Pancreas (tissue), 10 donors: ENCODE data around the gene ITGB8. TPM values are rescaled to one million over a fixed set of nuclear protein-coding genes. Genes with fewer than 3 reads are reported as not detected.

Source experiments
- ATAC-seq, 4 donors: fragments of 200-7000 bp; cut with Tn5 transposase; one replicate each; pipeline versions ENCODE4 v1.8.0 to v1.9.1; 2020; ENCODE audit warnings: mild to moderate bottlenecking in 4 of 4, moderate library complexity in 4 of 4
- DNase-seq, 6 donors: peaks; one replicate each; pipeline ENCODE4 v3.0.0-alpha.2; 2020
- FAIRE-seq: peaks from 2 replicates; lab custom pipeline; 2012; peaks lifted over from hg19 to GRCh38; lab: Jason Lieb, UNC
- H3K27ac ChIP-seq, 4 donors: fragments of 200-600 bp; sonication (generic); 1 replicate in 3 of 4; 2 replicates in 1 of 4; pipeline versions ENCODE4 v1.5.0 to v1.8.0; 2020
- H3K27me3 ChIP-seq, 4 donors: fragments of 200-600 bp; one replicate each; pipeline ENCODE4 v1.8.0; 2021
- H3K36me3 ChIP-seq, 3 donors: fragments of 200-600 bp; sonication (generic) in 1 of 3; one replicate each; pipeline versions ENCODE4 v1.5.0 to v1.8.0; 2020 to 2021
- H3K4me1 ChIP-seq, 3 donors: fragments of 200-600 bp; one replicate each; pipeline ENCODE4 v1.8.0; 2021
- H3K4me3 ChIP-seq, 4 donors: fragments of 200-600 bp; sonication (generic) in 2 of 4; one replicate each; pipeline versions ENCODE4 v1.5.0 to v1.8.0; 2020 to 2021
- H3K9me3 ChIP-seq, 4 donors: fragments of 200-600 bp; one replicate each; pipeline ENCODE4 v1.8.0; 2021
- CTCF ChIP-seq, 4 donors: fragments of 200-600 bp; sonication (generic) in 3 of 4; IDR thresholded peaks; one replicate each; pipeline versions ENCODE4 v1.5.0 to v1.8.0; 2021; ENCODE audit warnings: antibody characterized with exemption in 4 of 4
- WGBS, 2 donors: extraction: QIAGEN DNeasy Blood & Tissue Kit; methylation state at CpG; one replicate each; pipeline ENCODE4 v1.1.7; 2013; 5-methylcytosine and 5-hydroxymethylcytosine counted together
- intact Hi-C, 3 donors: fragments of 100-400 bp; cut with DNase I; formaldehyde crosslinking; loops; one replicate each; pipeline versions ENCODE4 v1.11.1 to v1.14.2; 2022
- polyA plus RNA-seq, 2 donors: library from polyadenylated mRNA; stranded (reverse); fragments of 200-250 nt; gene quantifications; one replicate each; pipeline ENCODE4 v1.2.3, GENCODE V29; 2013
- total RNA-seq, 6 donors: library from RNA; stranded (reverse); fragmentation: NEBNext Ultra II Directional in 4 of 6; extraction: Animal tissue kit (Norgen Biotek cat#: 25700) in 4 of 6; gene quantifications; one replicate each; pipeline versions ENCODE4 v1.2.1 to v1.2.4, GENCODE V29; 2021 to 2023
- donor health status: healthy with polysubstance abuse.
- donor health status: DM: no; HTN: no; CAD: no; lungs with moderate emphysema.
- donor health status: DM: no; HTN: no; CAD: no.
- donor health status: control.
- donor health status: control.
- donor health status: Bipolar disorder and iron deficiency.
- donor health status: DM: yes; HTN: yes; CAD: no.
- donor health status: DM: no; HTN: no; CAD: no.
- donor health status: DM: no; HTN: no; CAD: no.
- donor health status: DM: yes; HTN: yes; CAD: no.

ITGB8 gene
- total and polyA plus RNA-seq, 8 donors, result 3.9 to 39.8 (median 11.5) TPM

GRCh38 chr7:20329389-20330238, 1.1 kb upstream of the ITGB8 start:
- 1 to 2% methylated on average over 31 of the region's 31 CpGs for WGBS, 2 donors
- Histone ChIP-seq H3K27me3 (no peaks in the 10 kb centered on the region), H3K36me3 (no peaks in the 10 kb centered on the region), H3K4me3 (peak overlapping the region; percentile 49 to 81 (median 54)), H3K9me3 (no peaks in the 10 kb centered on the region), H3K27ac (peak overlapping the region; percentile 93 to 97 (median 96)), H3K4me1 (peaks cover 0 to 15% (median 3%) of the 10 kb centered on the region in 3 donors)
- ATAC-seq (peak; percentile 64 to 80 (median 72)), DNase-seq (peak; percentile 60 to 79 (median 73)), FAIRE-seq (no peak)
- peak in 2 of 4 donors; percentile 10 to 22 for TF ChIP-seq CTCF (IDR thresholded peaks at IDR 0.05)
- intact Hi-C loops, result loop anchor here in 1 of 3 donors (10.0 kb wide), 1 partner anchor 65 kb away; no protein-coding TSS in a partner anchor

- FAIRE-seq (no peak), DNase-seq (peak; percentile 43 to 84 (median 60)), ATAC-seq (peak; percentile 47 to 53 (median 50))
- no peak for TF ChIP-seq CTCF (IDR thresholded peaks at IDR 0.05)
- peaks cover 0 to 15% (median 3%) of the 10 kb centered on the region in 3 donors for H3K4me1 ChIP-seq
- peak overlapping the region; percentile 49 to 81 (median 54) for H3K4me3 ChIP-seq
- 2 to 3% methylated on average over 66 to 92 of the region's 92 CpGs for WGBS, 2 donors
- H3K9me3 ChIP-seq, result no peaks in the 10 kb centered on the region
- H3K36me3 ChIP-seq, result no peaks in the 10 kb centered on the region
- peak overlapping the region; percentile 93 to 97 (median 96) for H3K27ac ChIP-seq
- H3K27me3 ChIP-seq, result no peaks in the 10 kb centered on the region
- intact Hi-C loops, result loop anchor here in 1 of 3 donors (10.0 kb wide), 1 partner anchor 64 kb away; no protein-coding TSS in a partner anchor
These were observed 519 bp downstream of the ITGB8 start for GRCh38 chr7:20330928-20331909.

- Histone ChIP-seq H3K36me3 (no peaks in the 10 kb centered on the region), H3K9me3 (no peaks in the 10 kb centered on the region), H3K4me1 (peaks cover 0 to 15% (median 2%) of the 10 kb centered on the region in 3 donors), H3K27me3 (no peaks in the 10 kb centered on the region), H3K27ac (peak overlapping the region; percentile 93 to 97 (median 96)), H3K4me3 (peak overlapping the region in 3 of 4 donors; percentile 49 to 81 (median 57))
- 48 to 53% methylated on average over 13 of the region's 13 CpGs for WGBS, 2 donors
- no peak for FAIRE-seq
- DNase-seq, result peak in 3 of 6 donors; percentile 9 to 46 (median 22)
- TF ChIP-seq CTCF (IDR thresholded peaks at IDR 0.05), result no peak
- intact Hi-C loops, result loop anchor here in 1 of 3 donors (10.0 kb wide), 1 partner anchor 63 kb away; no protein-coding TSS in a partner anchor
- no peak for ATAC-seq
These were observed 1.5 kb downstream of the ITGB8 start for GRCh38 chr7:20331910-20332813.

GRCh38 chr7:20338285-20338684, 7.6 kb downstream of the ITGB8 start:
- no peaks in the 10 kb centered on the region for H3K36me3 ChIP-seq
- whole genome bisulfite sequencing, 2 donors, result 86 to 90% methylated on average over 6 of the region's 6 CpGs
- FAIRE-seq, result no peak
- H3K4me3 ChIP-seq, result no peak overlapping the region
- no peak for DNase-seq
- no peaks in the 10 kb centered on the region for H3K27me3 ChIP-seq
- no peak for TF ChIP-seq CTCF (IDR thresholded peaks at IDR 0.05)
- H3K27ac ChIP-seq, result no peak overlapping the region
- intact Hi-C loops, result loop anchor here in 1 of 3 donors (10.0 kb wide), 1 partner anchor 57 kb away; no protein-coding TSS in a partner anchor
- H3K9me3 ChIP-seq, result no peaks in the 10 kb centered on the region
- H3K4me1 ChIP-seq, result no peaks in the 10 kb centered on the region
- ATAC-seq, result no peak
